GM12865 (cell line): ENCODE data around the gene COMMD7.

Experiments
- DNase-seq: peaks from one replicate; pipeline ENCODE4 v3.0.0; 2010; ENCODE audit warnings: low read depth
- H3K4me3 ChIP-seq: 2 replicates; pipeline ENCODE4 v1.5.1; 2011; ENCODE audit warnings: mild to moderate bottlenecking, low read depth, low read length, control low read depth
- TF ChIP-seq, protein P1 (sequence below): IDR thresholded peaks from 2 replicates; pipeline ENCODE4 v1.5.1; 2011; ENCODE audit warnings: low read length, control low read depth, low read depth, inconsistent platforms; ENCODE audit not compliant: insufficient read depth; ENCODE audit errors: missing control alignments

Gene COMMD7

GRCh38 chr20:32764005-32764960, 21.0 kb upstream of the COMMD7 start:
- no peak for DNase-seq
- H3K4me3 ChIP-seq = no peak overlapping the region
- TF ChIP-seq, protein P1, sequence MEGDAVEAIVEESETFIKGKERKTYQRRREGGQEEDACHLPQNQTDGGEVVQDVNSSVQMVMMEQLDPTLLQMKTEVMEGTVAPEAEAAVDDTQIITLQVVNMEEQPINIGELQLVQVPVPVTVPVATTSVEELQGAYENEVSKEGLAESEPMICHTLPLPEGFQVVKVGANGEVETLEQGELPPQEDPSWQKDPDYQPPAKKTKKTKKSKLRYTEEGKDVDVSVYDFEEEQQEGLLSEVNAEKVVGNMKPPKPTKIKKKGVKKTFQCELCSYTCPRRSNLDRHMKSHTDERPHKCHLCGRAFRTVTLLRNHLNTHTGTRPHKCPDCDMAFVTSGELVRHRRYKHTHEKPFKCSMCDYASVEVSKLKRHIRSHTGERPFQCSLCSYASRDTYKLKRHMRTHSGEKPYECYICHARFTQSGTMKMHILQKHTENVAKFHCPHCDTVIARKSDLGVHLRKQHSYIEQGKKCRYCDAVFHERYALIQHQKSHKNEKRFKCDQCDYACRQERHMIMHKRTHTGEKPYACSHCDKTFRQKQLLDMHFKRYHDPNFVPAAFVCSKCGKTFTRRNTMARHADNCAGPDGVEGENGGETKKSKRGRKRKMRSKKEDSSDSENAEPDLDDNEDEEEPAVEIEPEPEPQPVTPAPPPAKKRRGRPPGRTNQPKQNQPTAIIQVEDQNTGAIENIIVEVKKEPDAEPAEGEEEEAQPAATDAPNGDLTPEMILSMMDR = no peak

GRCh38 chr20:32763202-32764004, 20.1 kb upstream of the COMMD7 start:
- DNase-seq = no peak
- TF ChIP-seq, protein P1 = no peak
- H3K4me3 ChIP-seq = peak overlapping the region; percentile 65

DNA sequence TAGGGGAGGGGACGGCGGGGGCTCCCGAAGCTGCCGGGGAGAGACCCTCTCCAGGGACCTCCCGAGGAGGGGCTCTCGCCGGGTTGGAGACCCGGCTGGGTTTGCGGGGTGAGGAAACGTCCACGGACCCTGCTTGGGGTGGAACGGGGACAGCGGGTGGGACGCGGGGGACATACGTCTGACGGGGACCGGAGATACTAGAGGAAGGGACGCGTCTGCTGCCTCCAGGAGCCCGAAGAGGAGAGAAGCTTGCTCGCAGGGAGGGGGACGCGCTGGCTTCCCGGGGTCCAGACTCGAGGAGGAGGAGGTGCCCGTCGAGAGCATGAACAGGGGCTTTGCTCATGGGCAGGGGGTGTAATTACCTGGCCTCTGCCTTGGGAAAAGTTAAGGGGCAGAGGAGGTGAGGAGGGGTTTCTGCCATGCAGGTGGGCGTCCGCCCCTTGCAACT, 19.5 kb upstream of the COMMD7 start:
- TF ChIP-seq, protein P1 = no peak
- H3K4me3 ChIP-seq = peak overlapping the region; percentile 65
- no peak for DNase-seq

DNA sequence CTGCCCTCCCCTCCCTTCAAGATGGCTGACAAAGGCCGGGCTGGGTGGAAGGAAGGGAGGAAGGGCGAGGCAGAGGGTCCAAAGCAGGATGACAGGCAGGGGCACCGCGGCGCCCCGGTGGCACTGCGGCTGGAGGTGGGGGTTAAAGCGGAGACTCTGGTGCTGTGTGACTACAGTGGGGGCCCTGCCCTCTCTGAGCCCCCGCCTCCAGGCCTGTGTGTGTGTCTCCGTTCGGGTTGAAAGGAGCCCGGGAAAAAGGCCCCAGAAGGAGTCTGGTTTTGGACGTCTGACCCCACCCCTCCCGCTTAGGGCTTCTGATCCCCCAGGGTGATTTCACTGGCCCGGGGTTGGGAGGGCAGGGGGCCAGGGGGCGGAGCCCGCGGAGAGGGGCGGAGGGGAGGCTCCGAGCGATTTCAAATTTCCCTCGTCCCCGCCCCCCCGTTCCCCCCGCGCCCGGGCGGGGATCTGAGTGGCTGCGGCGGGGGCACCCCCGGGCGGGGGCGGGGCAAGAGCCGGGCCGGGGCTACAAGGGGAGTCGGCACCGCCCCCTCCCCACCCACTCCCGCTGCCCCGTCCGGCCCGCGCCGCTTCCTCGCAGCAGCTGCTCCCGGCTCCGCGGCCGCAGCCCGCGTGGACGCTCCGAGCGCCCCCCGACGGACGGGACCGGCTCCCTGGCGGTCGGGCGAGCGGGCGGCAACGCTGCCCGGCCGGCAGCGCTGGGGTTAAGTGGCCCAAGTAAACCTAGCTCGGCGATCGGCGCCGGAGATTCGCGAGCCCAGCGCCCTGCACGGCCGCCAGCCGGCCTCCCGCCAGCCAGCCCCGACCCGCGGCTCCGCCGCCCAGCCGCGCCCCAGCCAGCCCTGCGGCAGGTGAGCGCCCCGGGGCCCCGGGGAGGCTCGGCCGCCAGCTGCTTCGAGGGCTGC, 18.8 kb upstream of the COMMD7 start, which contains the start of gene DNMT3B:
DNMT3B (plus strand) TSS at position 555 of the 923 bp plus-strand sequence. CDS start 17,939 bp downstream, outside the sequence.
- TF ChIP-seq, protein P1 = no peak
- H3K4me3 ChIP-seq = peak within 1 kb of the TSS; percentile 65
- DNase-seq = peak; percentile 79

DNA sequence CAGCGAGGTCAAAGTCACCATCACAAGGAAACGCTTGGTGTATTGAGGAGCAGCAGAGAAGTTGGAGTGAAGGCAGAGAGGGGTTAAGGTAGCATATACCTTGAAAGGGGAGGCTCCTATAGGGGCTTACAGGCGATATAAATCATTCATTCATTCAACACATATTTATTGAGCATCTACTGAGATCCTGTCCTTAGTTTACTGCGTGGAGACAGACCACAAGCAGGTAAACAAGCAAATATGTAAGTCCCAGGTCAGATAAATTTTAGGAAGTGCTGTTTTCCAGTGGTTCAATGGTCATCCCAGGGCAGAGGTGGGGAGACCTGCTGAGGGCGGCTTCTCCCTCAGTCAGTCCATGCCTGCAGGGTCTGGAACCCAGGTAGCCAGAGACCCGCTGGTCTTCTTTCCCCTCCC, 18.2 kb upstream of the COMMD7 start:
- TF ChIP-seq, protein P1 = no peak
- peak overlapping the region; percentile 65; the same call in 1 of the 2 replicates for H3K4me3 ChIP-seq
- DNase-seq = no peak

DNA sequence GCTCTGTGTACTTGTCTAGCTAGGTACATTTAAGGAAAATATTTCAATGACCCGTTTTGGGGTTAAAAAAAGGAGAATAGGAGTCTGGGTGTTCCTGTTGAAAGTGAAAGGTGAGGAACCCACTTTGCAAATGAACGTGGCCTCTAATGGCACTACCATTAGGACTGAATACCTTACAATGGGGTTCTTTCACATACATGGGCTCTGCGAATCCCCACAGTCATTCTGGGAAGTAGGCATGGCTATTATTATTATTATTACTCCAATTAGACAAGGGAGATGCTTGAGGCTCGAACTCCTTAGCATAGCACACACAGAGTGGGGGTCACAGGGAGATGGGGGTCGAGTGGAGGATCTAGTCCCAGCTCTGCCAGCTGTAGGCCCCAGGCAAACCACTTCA, 12.9 kb upstream of the COMMD7 start:
- no peak overlapping the region for H3K4me3 ChIP-seq
- DNase-seq = no peak
- TF ChIP-seq, protein P1 = no peak
